GM23338 (cell line): Measurements from ENCODE around the gene BICD2. TPM values are rescaled to one million over a fixed set of nuclear protein-coding genes. Genes with fewer than 3 reads are reported as not detected.

Experiments
- ATAC-seq: fragments of 200-7000 bp; cut with Tn5 transposase; 3 replicates; pipeline ENCODE4 v1.9.1; 2020
- DNase-seq: peaks from one replicate; pipeline ENCODE4 v3.0.0-alpha.2; 2015; ENCODE audit warnings: low spot score
- H2AFZ ChIP-seq: fragments of 200-600 bp; sonication (generic); 2 replicates; pipeline ENCODE4 v1.8.0; 2016; ENCODE audit warnings: antibody characterized with exemption, mild to moderate bottlenecking, moderate library complexity
- H3F3A ChIP-seq: fragments of 200-600 bp; sonication (generic); replicated peaks from 2 replicates; pipeline ENCODE4 v1.8.0; 2017; ENCODE audit warnings: antibody characterized with exemption, mixed run types, low read depth
- H3K27ac ChIP-seq: fragments of 200-600 bp; sonication (generic); 2 replicates; pipeline ENCODE4 v1.6.1; 2016; ENCODE audit warnings: low read depth
- H3K27me3 ChIP-seq: fragments of 200-600 bp; sonication (generic); 2 replicates; pipeline ENCODE4 v1.8.0; 2016; ENCODE audit warnings: mild to moderate bottlenecking, mixed run types, moderate library complexity; ENCODE audit not compliant: insufficient read depth
- H3K36me3 ChIP-seq: fragments of 200-600 bp; sonication (generic); 2 replicates; pipeline ENCODE4 v1.8.0; 2016; ENCODE audit warnings: mild to moderate bottlenecking; ENCODE audit not compliant: insufficient read depth
- H3K4me1 ChIP-seq: fragments of 200-600 bp; sonication (generic); 2 replicates; pipeline ENCODE4 v1.8.0; 2016; ENCODE audit warnings: mild to moderate bottlenecking, moderate library complexity; ENCODE audit not compliant: insufficient read depth
- H3K4me2 ChIP-seq: fragments of 200-600 bp; sonication (generic); 2 replicates; pipeline ENCODE4 v1.7.1; 2017; ENCODE audit warnings: mixed run types
- H3K4me3 ChIP-seq: fragments of 200-600 bp; sonication (generic); 2 replicates; pipeline ENCODE4 v1.6.1; 2016; ENCODE audit warnings: mixed run types
- H3K79me2 ChIP-seq: fragments of 200-600 bp; sonication (generic); replicated peaks from 2 replicates; pipeline ENCODE4 v1.8.0; 2017; ENCODE audit warnings: mild to moderate bottlenecking; ENCODE audit not compliant: insufficient read depth
- H3K9me2 ChIP-seq: fragments of 200-600 bp; sonication (generic); 2 replicates; pipeline ENCODE4 v1.8.0; 2017; ENCODE audit not compliant: insufficient read depth
- H4K20me1 ChIP-seq: fragments of 200-600 bp; sonication (generic); replicated peaks from 2 replicates; pipeline ENCODE4 v1.8.0; 2017; ENCODE audit warnings: mild to moderate bottlenecking; ENCODE audit not compliant: insufficient read depth
- H3K27ac Mint-ChIP-seq: 2 replicates; pipeline ENCODE4 v1.8.0; 2020; ENCODE audit warnings: inconsistent platforms, mild to moderate bottlenecking, moderate library complexity, mixed read lengths
- H3K27me3 Mint-ChIP-seq: 3 replicates; pipeline ENCODE4 v1.8.0; 2022; ENCODE audit warnings: low read depth, mild to moderate bottlenecking, moderate library complexity, mixed read lengths, inconsistent platforms; ENCODE audit not compliant: insufficient read depth, poor library complexity
- H3K36me3 Mint-ChIP-seq: 3 replicates; pipeline ENCODE4 v1.8.0; 2021; ENCODE audit warnings: low read depth, mild to moderate bottlenecking, inconsistent platforms, moderate library complexity, mixed read lengths
- H3K4me1 Mint-ChIP-seq: 3 replicates; pipeline ENCODE4 v1.8.0; 2020; ENCODE audit warnings: mild to moderate bottlenecking, inconsistent platforms, mixed read lengths
- H3K4me3 Mint-ChIP-seq: 3 replicates; pipeline ENCODE4 v1.8.0; 2021; ENCODE audit warnings: moderate library complexity, mild to moderate bottlenecking, inconsistent platforms, mixed read lengths
- H3K9me3 Mint-ChIP-seq: 3 replicates; pipeline ENCODE4 v1.8.0; 2020; ENCODE audit warnings: moderate library complexity, mild to moderate bottlenecking, inconsistent platforms, mixed read lengths
- NANOG ChIP-seq: IDR thresholded peaks from 2 replicates; pipeline ENCODE4 v1.6.1; 2016; ENCODE audit warnings: antibody characterized with exemption, borderline replicate concordance
- POLR2AphosphoS5 ChIP-seq: IDR thresholded peaks from 2 replicates; pipeline ENCODE4 v1.6.1; 2016; ENCODE audit warnings: antibody characterized with exemption, low read depth
- STAT1 ChIP-seq: IDR thresholded peaks from one replicate; pipeline ENCODE4 v1.6.1; 2016; ENCODE audit warnings: antibody characterized with exemption; ENCODE audit not compliant: unreplicated experiment
- ZNF114 ChIP-seq: fragments of 250-450 bp; sonication (Bioruptor Pico); IDR thresholded peaks from 2 replicates; pipeline ENCODE4 v1.5.0; 2020; ENCODE audit warnings: mild to moderate bottlenecking, moderate library complexity
- ZNF331 ChIP-seq: fragments of 250-450 bp; sonication (Bioruptor Pico); IDR thresholded peaks from 2 replicates; pipeline ENCODE4 v1.5.0; 2020; ENCODE audit warnings: low read depth, mild to moderate bottlenecking, moderate library complexity
- polyA plus RNA-seq: library from polyadenylated mRNA; unstranded; fragments of >200 nt; fragmentation: Nextera tagmentation; extraction: Ambion mirVana; gene quantifications from 2 replicates; pipeline ENCODE4 v1.2.1, GENCODE V29; 2016
- total RNA-seq: library from RNA; depleted of rRNA; stranded (reverse); fragments of >200 nt; shearing (Covaris generic); gene quantifications from 2 replicates; pipeline ENCODE4 v1.2.3, GENCODE V29; 2014
- TF ChIP-seq, protein P1 (sequence below): fragments of 250-450 bp; sonication (Bioruptor Pico); IDR thresholded peaks from 2 replicates; pipeline ENCODE4 v1.5.0; 2020; ENCODE audit warnings: mild to moderate bottlenecking, moderate library complexity
- TF ChIP-seq, protein P2 (sequence below), 2 experiments: fragments of 200-600 bp in 1 of 2; sonication (generic) in 1 of 2; conservative IDR thresholded peaks; 2 replicates each; pipeline versions ENCODE4 v1.5.1 to v1.6.1; 2016 to 2017; ENCODE audit warnings: antibody characterized with exemption in 2 of 2, low read depth in 2 of 2, mild to moderate bottlenecking in 2 of 2, moderate library complexity in 1 of 2

BICD2 gene
- total and polyA plus RNA-seq, 2 experiments from 2014 or later: 8.7 to 34.3 TPM

DNA sequence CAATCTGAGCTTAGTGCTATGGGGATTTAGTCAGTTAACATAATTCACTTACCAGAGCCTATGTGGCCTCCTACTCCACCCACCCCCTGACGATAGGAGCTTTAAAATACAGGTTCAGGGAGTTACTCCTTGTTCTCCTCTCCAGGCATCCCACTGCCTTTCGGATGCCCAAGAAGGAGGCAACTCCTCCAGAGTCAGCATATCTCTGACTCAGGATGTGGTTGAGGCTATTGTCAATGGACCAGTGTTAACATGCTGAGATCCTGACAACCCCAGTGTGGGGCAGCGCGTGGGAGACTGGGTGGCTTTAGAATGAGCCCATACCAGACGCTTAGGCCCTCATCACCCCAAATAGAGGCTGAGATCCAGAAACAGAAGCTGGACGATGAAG, 27.4 kb downstream of the BICD2 start (continued):
- TF ChIP-seq, protein P1, sequence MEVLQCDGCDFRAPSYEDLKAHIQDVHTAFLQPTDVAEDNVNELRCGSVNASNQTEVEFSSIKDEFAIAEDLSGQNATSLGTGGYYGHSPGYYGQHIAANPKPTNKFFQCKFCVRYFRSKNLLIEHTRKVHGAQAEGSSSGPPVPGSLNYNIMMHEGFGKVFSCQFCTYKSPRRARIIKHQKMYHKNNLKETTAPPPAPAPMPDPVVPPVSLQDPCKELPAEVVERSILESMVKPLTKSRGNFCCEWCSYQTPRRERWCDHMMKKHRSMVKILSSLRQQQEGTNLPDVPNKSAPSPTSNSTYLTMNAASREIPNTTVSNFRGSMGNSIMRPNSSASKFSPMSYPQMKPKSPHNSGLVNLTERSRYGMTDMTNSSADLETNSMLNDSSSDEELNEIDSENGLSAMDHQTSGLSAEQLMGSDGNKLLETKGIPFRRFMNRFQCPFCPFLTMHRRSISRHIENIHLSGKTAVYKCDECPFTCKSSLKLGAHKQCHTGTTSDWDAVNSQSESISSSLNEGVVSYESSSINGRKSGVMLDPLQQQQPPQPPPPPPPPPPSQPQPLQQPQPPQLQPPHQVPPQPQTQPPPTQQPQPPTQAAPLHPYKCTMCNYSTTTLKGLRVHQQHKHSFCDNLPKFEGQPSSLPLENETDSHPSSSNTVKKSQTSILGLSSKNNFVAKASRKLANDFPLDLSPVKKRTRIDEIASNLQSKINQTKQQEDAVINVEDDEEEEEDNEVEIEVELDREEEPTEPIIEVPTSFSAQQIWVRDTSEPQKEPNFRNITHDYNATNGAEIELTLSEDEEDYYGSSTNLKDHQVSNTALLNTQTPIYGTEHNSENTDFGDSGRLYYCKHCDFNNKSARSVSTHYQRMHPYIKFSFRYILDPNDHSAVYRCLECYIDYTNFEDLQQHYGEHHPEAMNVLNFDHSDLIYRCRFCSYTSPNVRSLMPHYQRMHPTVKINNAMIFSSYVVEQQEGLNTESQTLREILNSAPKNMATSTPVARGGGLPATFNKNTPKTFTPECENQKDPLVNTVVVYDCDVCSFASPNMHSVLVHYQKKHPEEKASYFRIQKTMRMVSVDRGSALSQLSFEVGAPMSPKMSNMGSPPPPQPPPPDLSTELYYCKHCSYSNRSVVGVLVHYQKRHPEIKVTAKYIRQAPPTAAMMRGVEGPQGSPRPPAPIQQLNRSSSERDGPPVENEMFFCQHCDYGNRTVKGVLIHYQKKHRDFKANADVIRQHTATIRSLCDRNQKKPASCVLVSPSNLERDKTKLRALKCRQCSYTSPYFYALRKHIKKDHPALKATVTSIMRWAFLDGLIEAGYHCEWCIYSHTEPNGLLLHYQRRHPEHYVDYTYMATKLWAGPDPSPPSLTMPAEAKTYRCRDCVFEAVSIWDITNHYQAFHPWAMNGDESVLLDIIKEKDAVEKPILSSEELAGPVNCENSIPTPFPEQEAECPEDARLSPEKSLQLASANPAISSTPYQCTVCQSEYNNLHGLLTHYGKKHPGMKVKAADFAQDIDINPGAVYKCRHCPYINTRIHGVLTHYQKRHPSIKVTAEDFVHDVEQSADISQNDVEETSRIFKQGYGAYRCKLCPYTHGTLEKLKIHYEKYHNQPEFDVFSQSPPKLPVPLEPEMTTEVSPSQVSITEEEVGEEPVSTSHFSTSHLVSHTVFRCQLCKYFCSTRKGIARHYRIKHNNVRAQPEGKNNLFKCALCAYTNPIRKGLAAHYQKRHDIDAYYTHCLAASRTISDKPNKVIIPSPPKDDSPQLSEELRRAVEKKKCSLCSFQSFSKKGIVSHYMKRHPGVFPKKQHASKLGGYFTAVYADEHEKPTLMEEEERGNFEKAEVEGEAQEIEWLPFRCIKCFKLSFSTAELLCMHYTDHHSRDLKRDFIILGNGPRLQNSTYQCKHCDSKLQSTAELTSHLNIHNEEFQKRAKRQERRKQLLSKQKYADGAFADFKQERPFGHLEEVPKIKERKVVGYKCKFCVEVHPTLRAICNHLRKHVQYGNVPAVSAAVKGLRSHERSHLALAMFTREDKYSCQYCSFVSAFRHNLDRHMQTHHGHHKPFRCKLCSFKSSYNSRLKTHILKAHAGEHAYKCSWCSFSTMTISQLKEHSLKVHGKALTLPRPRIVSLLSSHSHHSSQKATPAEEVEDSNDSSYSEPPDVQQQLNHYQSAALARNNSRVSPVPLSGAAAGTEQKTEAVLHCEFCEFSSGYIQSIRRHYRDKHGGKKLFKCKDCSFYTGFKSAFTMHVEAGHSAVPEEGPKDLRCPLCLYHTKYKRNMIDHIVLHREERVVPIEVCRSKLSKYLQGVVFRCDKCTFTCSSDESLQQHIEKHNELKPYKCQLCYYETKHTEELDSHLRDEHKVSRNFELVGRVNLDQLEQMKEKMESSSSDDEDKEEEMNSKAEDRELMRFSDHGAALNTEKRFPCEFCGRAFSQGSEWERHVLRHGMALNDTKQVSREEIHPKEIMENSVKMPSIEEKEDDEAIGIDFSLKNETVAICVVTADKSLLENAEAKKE (CRISPR knock-in tag): no peak

DNA sequence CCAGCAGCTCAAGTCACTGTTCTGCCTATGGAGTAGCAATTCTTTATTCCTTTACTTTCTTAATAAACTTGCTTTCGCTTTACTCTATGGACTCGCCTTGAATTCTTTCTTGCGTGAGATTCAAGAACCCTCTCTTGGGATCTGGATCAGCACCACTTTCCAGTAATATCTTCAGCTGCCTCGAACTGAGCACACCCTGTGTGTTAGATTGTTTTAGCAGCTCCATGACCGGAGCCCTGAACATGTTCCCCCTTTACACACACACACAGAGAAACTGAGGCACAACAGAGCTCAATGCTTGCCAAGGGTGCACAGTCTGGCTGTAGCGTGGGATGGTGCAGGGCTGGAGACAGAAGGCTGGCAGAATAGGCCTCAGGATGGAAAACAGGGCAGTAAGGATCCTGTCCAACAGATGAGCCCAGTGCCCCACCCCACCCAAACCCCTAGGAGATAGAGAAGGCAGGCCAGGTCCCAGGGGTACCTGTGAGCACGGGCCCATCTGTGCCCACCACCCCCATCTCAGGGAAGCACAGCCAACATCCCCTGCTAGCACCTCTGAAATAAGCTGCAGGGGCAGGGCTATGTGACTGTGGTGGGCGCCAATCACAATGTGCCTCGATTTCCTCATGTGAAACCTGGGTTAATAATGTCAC, 27.9 kb downstream of the BICD2 start:
- H3K27me3 Mint-ChIP-seq: peaks cover 2% of the 10 kb centered on the region
- DNase-seq: no peak
- H3K36me3 ChIP-seq: no peaks in the 10 kb centered on the region
- ATAC-seq: no peak
- H3K4me1 ChIP-seq: peaks cover 6% of the 10 kb centered on the region; the same call in 1 of the 2 replicates
- no peak overlapping the region for H3K4me3 ChIP-seq
- peaks cover 43% of the 10 kb centered on the region for H4K20me1 ChIP-seq
- H3K9me2 ChIP-seq: no peaks in the 10 kb centered on the region
- no peak overlapping the region for H2AFZ ChIP-seq
- no peak overlapping the region for H3K27ac ChIP-seq
- peaks cover 44% of the 10 kb centered on the region for H3K4me1 Mint-ChIP-seq
- H3K27me3 ChIP-seq: no peaks in the 10 kb centered on the region
- peaks cover 83% of the 10 kb centered on the region for H3K79me2 ChIP-seq
- no peak overlapping the region for H3K27ac Mint-ChIP-seq
- H3K4me2 ChIP-seq: no peak overlapping the region
- H3K36me3 Mint-ChIP-seq: peaks cover 5% of the 10 kb centered on the region; the same call in 1 of the 3 replicates
- H3K9me3 Mint-ChIP-seq: no peaks in the 10 kb centered on the region
- H3F3A ChIP-seq: no peaks in the 10 kb centered on the region
- H3K4me3 Mint-ChIP-seq: no peak overlapping the region
- TF ChIP-seq NANOG (no peak), ZNF331 (CRISPR knock-in tag) (no peak), STAT1 (no peak), ZNF114 (CRISPR knock-in tag) (no peak), POLR2AphosphoS5 (no peak)
- TF ChIP-seq, protein P1 (CRISPR knock-in tag): no peak
- TF ChIP-seq, protein P2, sequence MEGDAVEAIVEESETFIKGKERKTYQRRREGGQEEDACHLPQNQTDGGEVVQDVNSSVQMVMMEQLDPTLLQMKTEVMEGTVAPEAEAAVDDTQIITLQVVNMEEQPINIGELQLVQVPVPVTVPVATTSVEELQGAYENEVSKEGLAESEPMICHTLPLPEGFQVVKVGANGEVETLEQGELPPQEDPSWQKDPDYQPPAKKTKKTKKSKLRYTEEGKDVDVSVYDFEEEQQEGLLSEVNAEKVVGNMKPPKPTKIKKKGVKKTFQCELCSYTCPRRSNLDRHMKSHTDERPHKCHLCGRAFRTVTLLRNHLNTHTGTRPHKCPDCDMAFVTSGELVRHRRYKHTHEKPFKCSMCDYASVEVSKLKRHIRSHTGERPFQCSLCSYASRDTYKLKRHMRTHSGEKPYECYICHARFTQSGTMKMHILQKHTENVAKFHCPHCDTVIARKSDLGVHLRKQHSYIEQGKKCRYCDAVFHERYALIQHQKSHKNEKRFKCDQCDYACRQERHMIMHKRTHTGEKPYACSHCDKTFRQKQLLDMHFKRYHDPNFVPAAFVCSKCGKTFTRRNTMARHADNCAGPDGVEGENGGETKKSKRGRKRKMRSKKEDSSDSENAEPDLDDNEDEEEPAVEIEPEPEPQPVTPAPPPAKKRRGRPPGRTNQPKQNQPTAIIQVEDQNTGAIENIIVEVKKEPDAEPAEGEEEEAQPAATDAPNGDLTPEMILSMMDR (conservative IDR thresholded peaks at IDR 0.05; ENCODE audit: low read depth in 2 of 2): no peak
